ENCODE results near the gene B4GALT7.

The B4GALT7 gene

DNA sequence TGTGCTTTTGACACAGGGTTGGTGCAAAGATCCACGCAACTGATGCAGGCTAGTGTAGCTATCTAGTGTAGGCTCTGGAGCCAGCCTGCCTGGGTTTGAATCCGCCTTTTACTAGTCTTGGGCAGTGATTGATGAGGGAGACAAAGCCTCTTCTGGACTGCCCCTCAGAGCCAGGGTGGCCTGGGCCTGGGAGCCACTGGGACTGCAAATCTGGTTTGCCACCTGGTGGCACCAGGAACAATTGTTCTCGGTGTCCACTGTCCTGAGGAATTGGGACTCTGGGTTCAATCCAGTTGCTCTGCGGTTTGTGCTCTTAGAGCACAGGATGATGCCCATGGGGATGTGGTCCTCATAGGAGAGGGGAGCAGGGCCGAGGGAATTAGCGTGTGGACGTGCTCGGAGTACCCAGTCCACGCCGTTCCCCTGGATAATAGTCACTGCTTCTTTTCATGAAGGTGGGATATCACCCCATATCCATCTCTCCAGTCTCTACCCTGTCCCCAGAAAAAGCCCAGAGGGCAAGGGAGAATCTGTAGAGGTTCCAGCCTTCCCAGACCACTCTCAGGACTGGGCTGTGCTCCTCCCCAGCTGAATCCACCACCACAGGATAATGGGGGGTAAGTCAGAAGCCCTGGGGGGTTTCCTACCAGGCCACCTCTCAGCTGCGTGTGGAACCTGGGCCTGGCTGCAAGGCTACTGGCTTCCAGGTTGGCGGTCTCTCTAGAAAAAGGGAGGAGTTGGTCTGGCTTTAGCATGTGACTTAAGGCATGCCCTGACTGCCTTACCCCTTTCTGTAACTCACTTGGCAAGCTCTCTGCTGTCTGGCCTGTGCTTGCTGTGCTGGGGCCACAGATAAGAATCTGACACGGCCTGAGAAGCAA lies 1.9 kb downstream of the B4GALT7 start:
- Histone ChIP-seq H3K4me3 (ENCODE audit: low read length in 2 of 2) (no peak overlapping the region), H3K9me3 (ENCODE audit: control insufficient read depth in 2 of 2, low read length in 2 of 2) (no peaks in the 10 kb centered on the region), H3K36me3 (ENCODE audit: control insufficient read depth in 2 of 2, insufficient read depth in 2 of 2, low read length in 2 of 2) (peaks cover 0 to 2% of the 10 kb centered on the region in 2 donors), H3K9ac (ENCODE audit: low read depth in 1 of 2, low read length in 2 of 2) (no peak overlapping the region), H3K27me3 (ENCODE audit: control insufficient read depth in 2 of 2, insufficient read depth in 2 of 2, low read length in 2 of 2) (no peaks in the 10 kb centered on the region), H3K4me1 (ENCODE audit: control insufficient read depth in 2 of 2, insufficient read depth in 2 of 2, low read length in 2 of 2) (peaks cover 21 to 23% of the 10 kb centered on the region in 2 donors), H3K27ac (ENCODE audit: low read depth in 2 of 2, low read length in 2 of 2) (no peak overlapping the region)

DNA sequence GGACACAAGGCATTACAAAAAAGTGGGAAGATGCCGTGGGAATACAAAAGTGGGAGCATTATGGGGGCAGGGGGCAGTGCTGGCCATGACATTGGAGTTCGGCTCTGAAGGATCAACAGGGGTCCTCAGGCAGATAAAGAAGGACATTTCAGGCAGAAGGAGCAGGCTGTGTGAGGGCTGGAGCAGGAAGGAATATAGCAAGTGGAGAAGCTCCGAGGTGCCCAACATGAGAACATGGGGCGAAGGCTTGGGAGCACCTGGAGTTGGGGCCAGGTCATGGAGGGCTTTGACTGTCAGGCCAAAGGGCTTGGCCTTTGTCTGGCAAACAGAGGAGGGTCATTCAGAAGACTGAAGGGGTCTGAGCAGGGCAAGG lies 2.5 kb downstream of the B4GALT7 start:
- Histone ChIP-seq H3K27ac (ENCODE audit: low read depth in 2 of 2, low read length in 2 of 2) (no peak overlapping the region), H3K4me1 (ENCODE audit: control insufficient read depth in 2 of 2, insufficient read depth in 2 of 2, low read length in 2 of 2) (peaks cover 26 to 29% of the 10 kb centered on the region in 2 donors), H3K36me3 (ENCODE audit: control insufficient read depth in 2 of 2, insufficient read depth in 2 of 2, low read length in 2 of 2) (peaks cover 0 to 2% of the 10 kb centered on the region in 2 donors), H3K9me3 (ENCODE audit: control insufficient read depth in 2 of 2, low read length in 2 of 2) (no peaks in the 10 kb centered on the region), H3K9ac (ENCODE audit: low read depth in 1 of 2, low read length in 2 of 2) (no peak overlapping the region), H3K27me3 (ENCODE audit: control insufficient read depth in 2 of 2, insufficient read depth in 2 of 2, low read length in 2 of 2) (no peaks in the 10 kb centered on the region), H3K4me3 (ENCODE audit: low read length in 2 of 2) (no peak overlapping the region)

DNA sequence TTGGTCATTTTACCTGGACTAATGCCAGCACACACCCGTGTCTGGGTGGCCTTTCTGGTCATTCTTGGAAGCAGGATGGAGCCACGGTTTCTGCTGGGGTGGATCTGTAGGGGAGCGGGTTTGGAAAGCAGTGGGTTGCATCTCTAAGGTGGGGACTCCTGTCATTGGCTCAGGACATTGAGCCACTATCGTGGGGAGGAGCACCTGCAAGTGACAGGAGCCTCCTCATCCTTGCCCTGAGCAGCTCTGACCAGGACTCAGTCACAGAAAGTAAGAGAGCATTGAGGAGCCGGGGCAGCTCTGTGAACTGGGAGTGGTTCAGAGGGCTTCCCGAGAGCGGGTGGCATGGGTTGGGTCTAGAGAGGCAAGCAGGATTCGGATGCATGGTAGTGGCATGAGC lies 3.7 kb downstream of the B4GALT7 start:
- Histone ChIP-seq H3K9ac (ENCODE audit: low read depth in 1 of 2, low read length in 2 of 2) (no peak overlapping the region), H3K4me3 (ENCODE audit: low read length in 2 of 2) (no peak overlapping the region), H3K9me3 (ENCODE audit: control insufficient read depth in 2 of 2, low read length in 2 of 2) (no peaks in the 10 kb centered on the region), H3K27me3 (ENCODE audit: control insufficient read depth in 2 of 2, insufficient read depth in 2 of 2, low read length in 2 of 2) (no peaks in the 10 kb centered on the region), H3K4me1 (ENCODE audit: control insufficient read depth in 2 of 2, insufficient read depth in 2 of 2, low read length in 2 of 2) (peaks cover 26 to 33% of the 10 kb centered on the region in 2 donors), H3K36me3 (ENCODE audit: control insufficient read depth in 2 of 2, insufficient read depth in 2 of 2, low read length in 2 of 2) (peaks cover 0 to 2% of the 10 kb centered on the region in 2 donors), H3K27ac (ENCODE audit: low read depth in 2 of 2, low read length in 2 of 2) (no peak overlapping the region)

DNA sequence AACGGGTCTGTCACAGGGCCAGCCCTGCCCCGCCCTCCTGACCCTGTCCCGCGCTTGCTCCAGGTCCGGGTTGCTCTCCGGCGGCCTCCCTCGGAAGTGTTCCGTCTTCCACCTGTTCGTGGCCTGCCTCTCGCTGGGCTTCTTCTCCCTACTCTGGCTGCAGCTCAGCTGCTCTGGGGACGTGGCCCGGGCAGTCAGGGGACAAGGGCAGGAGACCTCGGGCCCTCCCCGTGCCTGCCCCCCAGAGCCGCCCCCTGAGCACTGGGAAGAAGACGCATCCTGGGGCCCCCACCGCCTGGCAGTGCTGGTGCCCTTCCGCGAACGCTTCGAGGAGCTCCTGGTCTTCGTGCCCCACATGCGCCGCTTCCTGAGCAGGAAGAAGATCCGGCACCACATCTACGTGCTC lies 4.2 kb downstream of the B4GALT7 start:
- H3K4me3 ChIP-seq (ENCODE audit: low read length in 2 of 2), result no peak overlapping the region
- no peaks in the 10 kb centered on the region for H3K27me3 ChIP-seq (ENCODE audit: control insufficient read depth in 2 of 2, insufficient read depth in 2 of 2, low read length in 2 of 2)
- peaks cover 26 to 33% of the 10 kb centered on the region in 2 donors for H3K4me1 ChIP-seq (ENCODE audit: control insufficient read depth in 2 of 2, insufficient read depth in 2 of 2, low read length in 2 of 2)
- H3K36me3 ChIP-seq (ENCODE audit: control insufficient read depth in 2 of 2, insufficient read depth in 2 of 2, low read length in 2 of 2), result peaks cover 0 to 2% of the 10 kb centered on the region in 2 donors
- H3K9me3 ChIP-seq (ENCODE audit: control insufficient read depth in 2 of 2, low read length in 2 of 2), result no peaks in the 10 kb centered on the region
- H3K27ac ChIP-seq (ENCODE audit: low read depth in 2 of 2, low read length in 2 of 2), result no peak overlapping the region
- H3K9ac ChIP-seq (ENCODE audit: low read depth in 1 of 2, low read length in 2 of 2), result no peak overlapping the region

DNA sequence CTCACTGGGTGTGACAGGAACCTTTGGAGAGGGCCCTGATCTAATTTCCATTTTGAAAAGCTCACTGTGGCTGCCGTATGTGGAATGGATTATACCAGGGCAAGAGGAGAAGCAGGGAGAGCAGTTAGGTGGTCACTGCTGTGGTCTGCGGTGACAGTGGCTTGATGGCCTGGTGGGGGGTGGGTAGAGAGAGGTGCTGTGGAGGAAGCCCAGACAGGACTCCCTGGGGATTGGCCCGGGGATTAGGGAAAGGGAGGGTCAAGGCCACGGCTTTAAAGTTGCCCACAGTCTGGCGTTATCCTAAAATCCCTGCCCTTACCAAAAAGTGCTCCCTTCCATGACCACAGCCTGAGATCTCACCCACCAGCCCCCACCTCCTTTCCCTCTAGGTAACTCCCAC lies 4.7 kb downstream of the B4GALT7 start:
- no peaks in the 10 kb centered on the region for H3K9me3 ChIP-seq (ENCODE audit: control insufficient read depth in 2 of 2, low read length in 2 of 2)
- peak overlapping the region; percentile 32 to 66 for H3K27ac ChIP-seq (ENCODE audit: low read depth in 2 of 2, low read length in 2 of 2)
- H3K36me3 ChIP-seq (ENCODE audit: control insufficient read depth in 2 of 2, insufficient read depth in 2 of 2, low read length in 2 of 2), result peaks cover 0 to 2% of the 10 kb centered on the region in 2 donors
- H3K9ac ChIP-seq (ENCODE audit: low read depth in 1 of 2, low read length in 2 of 2), result peak overlapping the region in 1 of 2 donors; percentile 42
- peak overlapping the region; percentile 7 to 25 for H3K4me3 ChIP-seq (ENCODE audit: low read length in 2 of 2)
- H3K27me3 ChIP-seq (ENCODE audit: control insufficient read depth in 2 of 2, insufficient read depth in 2 of 2, low read length in 2 of 2), result no peaks in the 10 kb centered on the region
- peaks cover 26 to 33% of the 10 kb centered on the region in 2 donors for H3K4me1 ChIP-seq (ENCODE audit: control insufficient read depth in 2 of 2, insufficient read depth in 2 of 2, low read length in 2 of 2)

DNA sequence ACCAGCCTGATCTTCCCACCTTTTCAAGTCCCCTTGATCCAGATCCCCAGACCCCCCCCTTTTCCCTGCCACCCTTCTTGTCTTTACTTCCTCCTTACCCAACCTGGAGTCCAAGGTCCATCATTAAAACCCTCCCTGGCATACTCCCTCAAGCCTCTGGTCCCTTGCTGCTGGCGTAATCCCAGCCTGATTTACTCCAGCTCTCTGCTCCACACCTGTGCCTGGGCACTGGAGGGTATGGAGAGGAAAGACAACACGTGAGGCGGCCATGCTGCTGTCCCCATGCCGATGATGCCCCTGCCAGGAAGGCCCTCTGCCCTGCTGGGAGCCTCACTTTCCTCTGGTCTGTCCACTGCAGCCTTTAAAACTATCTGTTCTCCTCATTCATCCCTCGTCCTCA lies 5.1 kb downstream of the B4GALT7 start:
- no peak overlapping the region for H3K9ac ChIP-seq (ENCODE audit: low read depth in 1 of 2, low read length in 2 of 2)
- no peaks in the 10 kb centered on the region for H3K27me3 ChIP-seq (ENCODE audit: control insufficient read depth in 2 of 2, insufficient read depth in 2 of 2, low read length in 2 of 2)
- peak overlapping the region; percentile 32 to 66 for H3K27ac ChIP-seq (ENCODE audit: low read depth in 2 of 2, low read length in 2 of 2)
- H3K4me3 ChIP-seq (ENCODE audit: low read length in 2 of 2), result peak overlapping the region; percentile 22 to 28
- peaks cover 0 to 2% of the 10 kb centered on the region in 2 donors for H3K36me3 ChIP-seq (ENCODE audit: control insufficient read depth in 2 of 2, insufficient read depth in 2 of 2, low read length in 2 of 2)
- peaks cover 26 to 33% of the 10 kb centered on the region in 2 donors for H3K4me1 ChIP-seq (ENCODE audit: control insufficient read depth in 2 of 2, insufficient read depth in 2 of 2, low read length in 2 of 2)
- H3K9me3 ChIP-seq (ENCODE audit: control insufficient read depth in 2 of 2, low read length in 2 of 2), result no peaks in the 10 kb centered on the region

DNA sequence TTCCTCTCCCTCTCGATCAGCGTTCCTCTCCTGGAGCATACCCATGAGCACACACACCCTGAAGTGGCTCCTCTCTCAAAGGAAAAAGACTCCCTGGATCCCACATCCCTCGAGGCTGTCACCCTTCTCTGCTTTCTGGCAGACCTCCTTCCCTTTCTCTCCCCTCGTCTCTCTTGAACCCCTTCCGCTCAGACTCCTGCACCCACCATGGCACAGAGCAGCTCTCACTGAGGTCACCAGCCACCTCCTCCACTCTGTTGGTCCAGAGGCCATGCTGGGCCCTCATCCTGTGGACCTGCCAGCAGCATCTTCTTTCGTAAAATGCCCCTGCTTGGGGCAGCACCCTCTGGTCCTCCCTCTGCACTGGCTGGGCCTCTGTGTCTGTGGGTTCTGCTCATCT lies 5.7 kb downstream of the B4GALT7 start:
- Histone ChIP-seq H3K4me3 (ENCODE audit: low read length in 2 of 2) (no peak overlapping the region), H3K9ac (ENCODE audit: low read depth in 1 of 2, low read length in 2 of 2) (no peak overlapping the region), H3K36me3 (ENCODE audit: control insufficient read depth in 2 of 2, insufficient read depth in 2 of 2, low read length in 2 of 2) (peaks cover 0 to 2% of the 10 kb centered on the region in 2 donors)

DNA sequence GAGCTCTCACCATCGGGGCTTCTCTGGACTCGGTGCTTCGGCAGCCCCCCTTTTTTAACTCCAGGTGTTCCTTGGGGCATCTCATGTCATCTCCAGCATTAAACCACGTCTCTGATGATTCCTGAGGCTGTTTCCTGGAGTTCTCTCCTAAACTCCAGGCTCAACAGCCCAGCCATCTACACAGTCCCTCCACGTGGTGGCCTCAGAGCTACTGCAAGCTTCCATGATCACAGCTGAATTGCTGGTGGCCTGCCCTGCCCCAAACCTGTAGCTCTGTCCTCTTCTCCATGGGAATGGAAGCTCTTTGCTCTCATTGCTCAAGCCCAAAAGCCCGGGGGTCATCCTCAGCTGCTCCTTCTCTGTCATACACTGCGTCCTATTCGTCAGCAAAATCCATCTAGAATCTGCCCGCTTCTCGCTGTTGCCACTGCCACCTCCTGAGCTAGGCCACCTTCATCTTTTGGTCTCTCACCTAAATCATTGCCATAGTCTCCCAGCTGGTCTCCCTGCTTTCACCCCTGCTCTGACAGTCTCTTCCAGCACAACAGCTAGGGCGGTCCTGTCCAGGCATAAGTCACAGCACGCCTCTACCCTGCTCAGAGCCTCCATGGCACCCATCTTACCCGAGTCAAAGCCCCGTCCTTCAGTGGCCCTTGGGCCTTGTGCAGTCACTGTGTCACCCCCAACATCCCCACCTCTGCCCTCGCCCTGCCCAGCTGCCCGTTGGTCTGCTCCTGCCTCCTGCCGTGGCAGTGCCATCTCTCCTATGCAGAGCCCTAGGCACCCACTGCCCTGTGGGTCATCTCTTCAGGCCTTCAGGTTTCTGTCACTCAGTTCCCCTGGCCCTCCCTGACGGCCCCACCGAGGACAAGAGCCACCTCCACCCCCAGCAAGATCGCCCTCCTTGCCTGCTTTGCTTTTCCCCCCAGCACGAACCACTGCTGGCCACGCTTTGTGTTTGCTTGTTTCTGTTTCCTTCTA lies 6.4 kb downstream of the B4GALT7 start:
- no peaks in the 10 kb centered on the region for H3K27me3 ChIP-seq (ENCODE audit: control insufficient read depth in 2 of 2, insufficient read depth in 2 of 2, low read length in 2 of 2)
- H3K4me3 ChIP-seq (ENCODE audit: low read length in 2 of 2), result no peak overlapping the region
- peaks cover 0 to 2% of the 10 kb centered on the region in 2 donors for H3K36me3 ChIP-seq (ENCODE audit: control insufficient read depth in 2 of 2, insufficient read depth in 2 of 2, low read length in 2 of 2)
- H3K27ac ChIP-seq (ENCODE audit: low read depth in 2 of 2, low read length in 2 of 2), result no peak overlapping the region
- H3K9ac ChIP-seq (ENCODE audit: low read depth in 1 of 2, low read length in 2 of 2), result no peak overlapping the region
- H3K9me3 ChIP-seq (ENCODE audit: control insufficient read depth in 2 of 2, low read length in 2 of 2), result no peaks in the 10 kb centered on the region
- peaks cover 16 to 24% of the 10 kb centered on the region in 2 donors for H3K4me1 ChIP-seq (ENCODE audit: control insufficient read depth in 2 of 2, insufficient read depth in 2 of 2, low read length in 2 of 2)

More for the DNA sequence above, 5.7 kb downstream of the B4GALT7 start:
- Histone ChIP-seq H3K27me3 (ENCODE audit: control insufficient read depth in 2 of 2, insufficient read depth in 2 of 2, low read length in 2 of 2) (no peaks in the 10 kb centered on the region), H3K4me1 (ENCODE audit: control insufficient read depth in 2 of 2, insufficient read depth in 2 of 2, low read length in 2 of 2) (peaks cover 23 to 30% of the 10 kb centered on the region in 2 donors), H3K27ac (ENCODE audit: low read depth in 2 of 2, low read length in 2 of 2) (no peak overlapping the region), H3K9me3 (ENCODE audit: control insufficient read depth in 2 of 2, low read length in 2 of 2) (no peaks in the 10 kb centered on the region)

DNA sequence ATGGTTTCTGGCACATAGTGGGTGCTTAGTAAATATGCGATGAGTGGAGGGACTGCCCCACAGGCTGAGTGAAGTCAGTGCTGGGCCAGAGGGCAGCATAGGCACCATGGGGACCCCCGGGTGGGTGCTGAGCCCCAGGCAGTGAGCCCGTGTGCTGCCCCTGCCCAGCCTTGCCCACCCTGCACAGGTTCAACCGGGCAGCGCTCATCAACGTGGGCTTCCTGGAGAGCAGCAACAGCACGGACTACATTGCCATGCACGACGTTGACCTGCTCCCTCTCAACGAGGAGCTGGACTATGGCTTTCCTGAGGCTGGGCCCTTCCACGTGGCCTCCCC lies 7.2 kb downstream of the B4GALT7 start:
- Histone ChIP-seq H3K4me3 (ENCODE audit: low read length in 2 of 2) (no peak overlapping the region), H3K27ac (ENCODE audit: low read depth in 2 of 2, low read length in 2 of 2) (no peak overlapping the region), H3K4me1 (ENCODE audit: control insufficient read depth in 2 of 2, insufficient read depth in 2 of 2, low read length in 2 of 2) (peaks cover 16 to 24% of the 10 kb centered on the region in 2 donors), H3K9me3 (ENCODE audit: control insufficient read depth in 2 of 2, low read length in 2 of 2) (no peaks in the 10 kb centered on the region), H3K9ac (ENCODE audit: low read depth in 1 of 2, low read length in 2 of 2) (no peak overlapping the region), H3K27me3 (ENCODE audit: control insufficient read depth in 2 of 2, insufficient read depth in 2 of 2, low read length in 2 of 2) (no peaks in the 10 kb centered on the region), H3K36me3 (ENCODE audit: control insufficient read depth in 2 of 2, insufficient read depth in 2 of 2, low read length in 2 of 2) (peaks cover 0 to 2% of the 10 kb centered on the region in 2 donors)
